OCI-LY7 (cell line): ENCODE measurements around the gene PNPLA6.

Experiments
- CTCF ChIP-seq: fragments of 200-600 bp; sonication (generic); conservative IDR thresholded peaks from 2 replicates; pipeline ENCODE4 v1.5.1; 2014; ENCODE audit warnings: mild to moderate bottlenecking, antibody characterized with exemption, low read length, moderate library complexity, mixed read lengths
- EZH2phosphoT487 ChIP-seq: fragments of 200-600 bp; sonication (generic); IDR thresholded peaks from 2 replicates; pipeline ENCODE4 v1.6.1; 2018; ENCODE audit warnings: low read depth, borderline replicate concordance, mild to moderate bottlenecking, mixed run types, antibody characterized with exemption, low read length, moderate library complexity, mixed read lengths

- TF ChIP-seq CTCF, result no peak
- no peak for TF ChIP-seq EZH2phosphoT487
Observed at GRCh38 chr19:7578127-7578526, 42.6 kb downstream of the PNPLA6 start.
